ENCODE data around the gene KYNU.

DNA sequence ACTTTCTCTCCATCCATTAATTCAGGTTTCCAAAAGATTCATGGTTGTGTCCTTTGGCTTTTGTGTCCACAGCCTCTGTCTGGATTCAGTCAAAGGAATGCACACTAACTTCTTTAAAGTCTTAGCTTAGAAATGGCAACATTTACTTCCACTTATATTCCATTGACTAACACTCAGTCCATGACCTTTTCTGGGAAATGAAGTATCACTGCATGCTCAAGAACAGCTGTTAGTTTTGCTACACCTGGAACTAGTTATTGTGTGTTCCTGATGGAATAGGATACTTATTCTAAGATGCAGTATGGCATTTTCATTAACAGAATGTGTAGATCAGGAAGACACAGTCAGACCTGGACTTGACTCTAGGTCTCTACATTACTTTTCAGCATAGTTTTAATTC, 88.8 kb downstream of the KYNU start:
- TF ChIP-seq, protein P1, sequence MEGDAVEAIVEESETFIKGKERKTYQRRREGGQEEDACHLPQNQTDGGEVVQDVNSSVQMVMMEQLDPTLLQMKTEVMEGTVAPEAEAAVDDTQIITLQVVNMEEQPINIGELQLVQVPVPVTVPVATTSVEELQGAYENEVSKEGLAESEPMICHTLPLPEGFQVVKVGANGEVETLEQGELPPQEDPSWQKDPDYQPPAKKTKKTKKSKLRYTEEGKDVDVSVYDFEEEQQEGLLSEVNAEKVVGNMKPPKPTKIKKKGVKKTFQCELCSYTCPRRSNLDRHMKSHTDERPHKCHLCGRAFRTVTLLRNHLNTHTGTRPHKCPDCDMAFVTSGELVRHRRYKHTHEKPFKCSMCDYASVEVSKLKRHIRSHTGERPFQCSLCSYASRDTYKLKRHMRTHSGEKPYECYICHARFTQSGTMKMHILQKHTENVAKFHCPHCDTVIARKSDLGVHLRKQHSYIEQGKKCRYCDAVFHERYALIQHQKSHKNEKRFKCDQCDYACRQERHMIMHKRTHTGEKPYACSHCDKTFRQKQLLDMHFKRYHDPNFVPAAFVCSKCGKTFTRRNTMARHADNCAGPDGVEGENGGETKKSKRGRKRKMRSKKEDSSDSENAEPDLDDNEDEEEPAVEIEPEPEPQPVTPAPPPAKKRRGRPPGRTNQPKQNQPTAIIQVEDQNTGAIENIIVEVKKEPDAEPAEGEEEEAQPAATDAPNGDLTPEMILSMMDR (IDR thresholded peaks at IDR 0.05) = no peak
- TF ChIP-seq POLR2A (IDR thresholded peaks at IDR 0.05) = no peak
